ENCODE data around the gene ATF3.

The ATF3 gene

DNA sequence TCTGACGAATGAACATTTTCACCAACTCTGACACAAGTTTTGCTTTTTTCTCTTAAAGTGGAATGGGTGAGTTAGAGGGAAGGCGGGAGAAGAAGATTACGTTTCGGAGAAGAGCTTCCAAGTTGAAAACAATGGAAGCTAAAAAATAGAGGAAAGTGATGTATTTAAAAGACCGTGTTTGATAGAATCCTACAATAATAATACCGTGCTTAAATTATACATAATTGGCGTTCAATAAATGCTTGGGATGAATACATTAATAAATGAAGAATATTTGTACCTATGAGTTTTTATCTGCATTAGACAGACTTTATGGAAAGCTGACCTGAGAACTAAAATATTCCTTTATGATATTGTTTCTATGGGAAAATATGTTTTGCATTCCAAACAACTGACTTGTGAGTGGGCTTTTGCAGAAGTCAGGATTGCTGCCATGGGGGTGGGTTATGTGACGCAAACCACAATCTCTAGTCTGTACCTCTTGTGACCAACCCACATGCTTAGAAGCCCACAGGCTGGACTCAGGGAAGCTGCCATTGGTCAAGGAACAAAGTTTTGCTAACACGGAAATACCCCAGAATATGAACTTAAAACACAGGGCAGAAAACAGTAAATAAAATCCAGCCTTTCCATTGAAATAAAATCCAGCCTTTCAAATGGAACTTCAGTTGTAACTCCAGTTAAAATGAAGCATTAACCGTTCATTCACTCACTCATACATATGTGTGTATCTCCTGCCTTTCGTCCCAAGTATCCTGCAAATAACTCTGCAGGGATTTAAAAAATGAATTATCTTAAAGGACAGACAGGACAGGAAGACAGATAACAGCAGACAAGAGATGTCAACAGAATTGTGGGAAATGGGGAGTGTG is 21.3 kb upstream of the ATF3 start:
- DNase-seq: no peak

DNA sequence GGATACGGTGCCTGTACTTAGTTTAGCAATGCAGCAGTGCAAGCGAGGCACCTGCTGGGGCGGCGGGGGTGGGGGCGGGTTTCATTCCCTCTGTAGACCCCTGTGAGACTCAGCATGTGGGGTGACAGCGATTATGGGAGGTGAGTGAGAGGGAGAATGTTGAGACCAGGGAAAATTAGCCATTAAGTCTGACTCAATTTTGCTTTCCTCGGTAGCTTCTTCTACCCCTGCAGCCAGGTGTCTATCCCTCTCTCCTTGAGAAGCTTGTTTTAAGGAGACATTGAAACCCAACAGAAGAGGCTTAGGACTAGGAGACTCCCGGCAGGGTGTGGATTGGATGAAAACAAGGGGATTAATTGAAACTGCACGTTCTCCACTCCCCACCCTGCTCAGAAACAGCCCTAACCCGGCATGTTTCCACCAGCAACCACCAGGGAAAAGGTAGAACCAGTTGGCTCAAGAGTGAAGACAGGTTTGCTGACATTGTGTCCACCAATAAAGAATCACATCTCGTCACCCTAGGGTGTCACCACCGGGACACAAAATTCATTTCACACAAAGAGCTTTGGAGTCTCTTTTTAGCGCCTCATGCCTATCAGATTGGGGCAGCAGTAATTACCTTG is 20.6 kb upstream of the ATF3 start:
- DNase-seq: no peak

DNA sequence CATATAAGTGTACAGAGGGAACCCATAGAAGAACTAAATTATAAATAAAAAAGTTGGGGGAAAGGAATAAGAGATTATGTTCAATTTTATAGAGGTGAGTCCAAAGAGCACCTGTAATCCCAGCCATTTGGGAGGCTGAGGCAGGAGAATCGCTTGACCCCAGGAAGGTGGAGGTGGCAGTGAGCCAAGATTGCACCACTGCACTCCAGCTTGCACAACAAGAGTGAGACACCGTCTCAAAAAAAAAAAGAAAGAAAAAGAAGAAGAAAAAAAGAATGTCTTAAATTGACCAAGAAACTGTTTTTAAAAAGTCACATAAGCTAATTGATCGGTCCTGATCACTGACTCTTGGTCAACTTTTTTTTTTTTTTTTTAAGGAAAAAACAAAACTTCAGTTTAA is 19.1 kb upstream of the ATF3 start:
- DNase-seq: no peak

DNA sequence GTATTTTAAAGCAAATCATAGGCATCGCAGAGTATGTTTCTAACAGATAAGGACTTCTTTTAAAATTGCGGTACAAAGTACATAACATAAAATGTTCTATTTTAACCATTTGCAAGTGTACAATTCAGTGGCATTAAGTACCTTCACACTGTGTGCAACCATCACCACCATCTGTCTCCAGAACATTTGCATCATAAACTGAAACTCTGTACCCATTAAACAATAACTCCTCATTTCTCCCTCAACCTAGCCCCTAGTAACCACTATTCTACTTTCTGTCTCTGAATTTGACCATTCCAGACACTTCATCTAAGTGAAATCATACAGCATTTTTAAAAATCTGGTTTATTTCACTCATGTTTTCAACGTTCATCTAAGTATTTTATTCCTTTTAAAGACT is 16.6 kb upstream of the ATF3 start:
- no peak for DNase-seq

DNA sequence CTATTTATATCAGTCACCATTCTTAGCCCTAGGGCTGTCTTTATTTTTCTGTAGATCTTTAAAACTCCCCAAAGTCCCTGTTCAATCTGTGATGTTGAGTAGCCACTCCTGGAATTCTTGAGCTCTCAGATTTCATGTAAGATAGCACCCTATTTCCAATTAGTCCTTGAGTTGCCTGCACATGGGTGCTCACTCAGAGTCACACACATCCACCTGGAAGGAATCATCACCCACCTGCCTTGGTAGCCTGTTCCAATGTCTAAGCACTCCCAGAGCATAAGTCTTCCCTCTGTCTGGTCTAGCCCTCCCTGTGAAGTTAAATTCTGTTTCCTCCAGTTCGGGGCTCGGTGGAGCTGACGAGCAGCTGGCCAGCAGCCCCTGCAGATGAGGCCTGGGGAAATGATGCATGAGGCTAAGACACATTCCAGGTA is 14.7 kb upstream of the ATF3 start:
- DNase-seq: no peak

DNA sequence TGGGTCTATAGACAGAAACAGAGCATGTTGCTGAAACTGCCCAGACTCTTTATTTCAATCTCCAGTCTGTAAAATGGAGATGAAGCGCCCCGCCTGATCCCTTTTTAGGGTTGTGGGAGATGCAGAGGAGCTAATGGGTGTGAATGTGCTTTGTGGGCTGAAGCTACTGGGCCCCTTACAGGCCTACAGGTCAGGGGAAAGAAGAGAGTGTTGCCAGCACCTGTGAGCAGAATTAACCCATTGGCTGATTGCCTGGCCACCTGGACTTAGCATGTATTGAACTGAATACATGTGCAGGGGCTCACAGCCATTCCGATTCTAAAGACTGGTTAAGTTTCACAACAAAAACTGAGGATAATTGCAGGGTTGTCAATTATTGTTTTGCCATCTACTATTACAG is 13.9 kb upstream of the ATF3 start:
- no peak for DNase-seq

DNA sequence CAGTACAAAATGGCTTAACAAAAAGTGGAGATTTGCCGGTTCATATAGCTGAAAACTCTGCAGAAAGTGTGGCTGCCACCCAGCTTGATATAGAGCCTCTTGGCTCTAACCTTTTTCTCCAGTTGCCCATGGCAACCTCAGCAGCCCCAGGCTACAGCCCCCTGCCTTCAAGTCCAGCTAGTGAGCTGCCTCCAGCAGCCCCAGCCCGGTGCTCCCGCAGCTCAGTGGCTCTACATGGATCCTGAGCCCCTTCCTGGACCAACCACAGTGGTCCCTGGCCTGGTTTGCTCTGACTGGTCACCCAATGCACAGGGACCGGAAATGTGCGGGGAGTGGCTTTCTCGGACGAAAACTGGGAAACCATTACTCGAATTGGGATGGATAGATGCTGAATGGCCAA is 13.3 kb upstream of the ATF3 start:
- no peak for DNase-seq

DNA sequence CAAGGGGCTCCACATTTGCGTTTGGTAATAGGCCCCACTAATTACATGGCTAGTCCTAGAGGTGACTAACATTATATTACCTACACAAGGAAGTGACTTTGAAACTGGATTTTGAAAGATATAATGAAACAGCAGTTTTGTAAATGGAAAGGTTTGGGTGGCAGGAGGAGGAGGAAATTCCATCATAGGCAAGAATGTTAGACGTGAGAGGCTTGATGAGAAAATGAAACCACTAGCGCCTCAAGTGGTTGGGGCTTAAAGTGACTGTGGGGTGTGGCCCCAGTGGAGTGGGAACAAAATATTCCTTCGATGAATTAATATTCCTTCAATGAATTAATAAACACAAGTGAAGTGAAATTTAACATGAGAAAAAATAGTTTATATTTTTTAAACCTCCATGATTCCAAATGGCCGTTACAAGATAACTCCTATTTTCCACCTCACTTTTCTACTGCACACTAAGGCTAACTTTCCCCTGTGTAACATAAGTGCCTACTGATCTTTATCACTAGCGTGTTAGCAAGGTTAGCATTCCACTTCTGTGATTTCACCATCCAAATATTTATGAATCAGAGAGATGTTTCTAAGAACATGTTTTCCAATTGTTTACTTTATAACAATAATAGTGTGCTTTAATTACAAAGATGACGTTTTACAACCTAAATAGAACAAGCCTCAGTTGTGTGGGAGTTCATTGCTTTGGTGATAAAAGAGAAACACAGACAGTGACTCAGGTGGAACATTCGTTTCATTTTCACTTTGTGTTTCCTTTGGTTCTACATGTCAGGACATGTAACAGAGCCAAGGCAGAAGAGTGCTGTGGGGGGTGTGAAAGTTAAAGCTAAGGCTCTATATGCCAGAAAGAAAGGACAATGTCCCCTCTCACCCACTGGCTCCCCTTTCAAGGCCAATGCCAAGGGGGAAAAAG is 12.5 kb upstream of the ATF3 start:
- DNase-seq: no peak

DNA sequence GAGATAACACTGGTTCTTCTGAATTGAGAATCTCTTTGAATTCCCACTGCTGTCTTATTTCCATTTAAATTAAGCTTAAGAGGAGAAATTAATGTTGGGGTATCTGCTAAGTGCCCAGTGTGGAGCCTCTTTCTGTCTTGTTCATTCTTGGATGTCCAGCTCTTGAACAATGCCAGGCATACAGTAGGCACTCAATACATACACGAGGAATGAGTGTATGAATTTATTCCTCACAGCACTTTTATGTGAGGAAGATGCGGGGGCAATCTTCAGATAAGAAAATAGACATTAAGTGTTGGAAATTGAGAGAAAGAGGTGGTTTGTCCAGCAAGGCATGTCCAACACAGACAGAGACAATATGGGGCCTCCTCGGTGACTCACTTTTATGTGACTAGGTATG is 11.8 kb upstream of the ATF3 start:
- DNase-seq: no peak

DNA sequence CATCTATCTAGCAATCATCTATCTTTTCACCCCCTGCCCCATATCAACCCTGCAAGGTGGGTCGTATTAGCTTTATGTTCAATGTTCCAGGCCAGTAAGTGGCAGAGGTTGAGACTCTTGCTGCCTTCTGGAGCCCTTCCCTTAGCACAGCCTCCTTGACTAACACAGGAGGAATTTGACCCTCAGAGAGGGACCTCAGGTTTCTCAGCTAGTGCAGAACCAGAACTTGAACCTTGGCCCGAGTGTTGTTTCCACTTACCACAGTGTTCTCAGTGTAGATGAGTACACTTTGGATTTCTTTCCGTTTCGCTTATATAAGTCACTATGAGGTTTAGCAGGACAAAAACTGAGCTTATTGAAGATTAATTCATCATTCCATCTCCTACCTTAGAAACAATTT is 11.1 kb upstream of the ATF3 start:
- DNase-seq: no peak

DNA sequence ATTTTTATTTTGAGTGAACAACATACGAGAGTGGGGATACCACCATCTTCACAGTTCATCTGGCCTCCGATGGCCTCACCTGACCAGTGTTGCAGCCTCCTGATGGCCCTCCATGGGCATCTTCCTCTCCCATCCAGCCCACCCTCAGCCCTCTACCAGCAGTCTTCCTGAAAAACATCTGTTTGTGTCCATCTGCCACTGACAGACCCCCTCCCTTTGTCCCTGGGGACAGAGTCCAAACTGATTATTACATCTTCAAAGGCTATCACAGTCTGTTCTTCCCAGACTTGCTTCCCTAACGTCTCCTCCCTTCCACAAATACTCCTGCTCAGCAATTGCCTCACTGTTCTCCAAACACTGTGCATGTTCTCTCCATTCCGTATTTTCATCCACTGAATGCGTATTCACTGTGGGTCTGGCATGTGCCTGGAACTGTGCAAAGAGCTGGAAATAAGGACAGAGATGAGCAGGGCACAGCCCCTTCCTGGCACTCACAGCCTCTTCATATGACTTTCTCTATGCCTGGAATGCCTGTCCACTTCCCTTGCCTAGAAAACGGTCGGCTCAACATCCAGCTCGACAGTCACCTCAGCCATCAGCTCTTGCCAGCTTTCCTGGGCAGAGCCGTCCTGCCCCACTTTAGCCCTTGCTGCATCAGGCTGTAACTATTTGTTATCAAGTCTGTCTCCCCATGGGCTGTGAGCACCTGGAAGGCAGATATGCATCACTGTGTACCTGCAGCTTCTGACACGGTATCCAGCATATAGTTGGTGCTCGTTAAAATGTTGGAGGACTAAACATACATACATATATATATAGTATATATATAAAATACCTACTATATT is 8.3 kb upstream of the ATF3 start:
- DNase-seq: no peak

DNA sequence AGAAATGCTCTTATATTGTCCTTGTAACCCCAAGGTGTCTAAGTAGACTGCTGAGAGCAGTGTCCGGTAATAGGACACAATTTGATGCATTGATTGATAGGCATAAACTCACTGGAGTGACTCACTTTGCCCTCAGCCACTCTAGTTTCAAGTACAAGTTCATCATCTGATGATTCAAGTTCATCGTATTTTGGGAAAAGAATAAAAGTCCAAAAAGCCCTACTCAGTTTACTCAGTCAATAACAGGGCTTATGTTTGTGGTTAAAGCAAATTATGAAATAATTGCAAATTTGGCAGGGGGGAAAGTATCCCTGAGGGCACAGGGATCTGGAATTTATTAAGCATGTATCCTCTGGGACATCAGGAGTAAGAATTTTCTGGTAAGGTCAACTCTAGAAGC is 7.6 kb upstream of the ATF3 start:
- DNase-seq: no peak

DNA sequence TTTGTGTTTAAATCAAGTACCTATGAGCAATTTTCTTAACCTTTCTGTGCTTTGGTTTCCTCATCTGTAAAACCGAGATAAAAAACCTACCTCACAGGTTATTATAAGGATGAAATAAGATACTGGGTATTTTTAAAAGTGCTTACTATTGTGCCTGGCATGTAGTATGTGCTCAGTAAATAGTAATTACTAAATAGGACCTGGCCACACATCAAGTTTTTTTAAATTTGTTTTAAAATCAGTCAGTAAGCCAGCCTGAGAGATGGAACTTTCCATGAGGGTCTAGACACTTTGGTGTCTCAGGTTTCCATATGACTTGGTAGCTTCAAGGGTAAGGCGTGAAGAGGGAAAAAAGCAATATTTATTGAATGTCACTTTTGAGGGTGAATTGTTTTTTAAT is 7.0 kb upstream of the ATF3 start:
- DNase-seq: no peak

DNA sequence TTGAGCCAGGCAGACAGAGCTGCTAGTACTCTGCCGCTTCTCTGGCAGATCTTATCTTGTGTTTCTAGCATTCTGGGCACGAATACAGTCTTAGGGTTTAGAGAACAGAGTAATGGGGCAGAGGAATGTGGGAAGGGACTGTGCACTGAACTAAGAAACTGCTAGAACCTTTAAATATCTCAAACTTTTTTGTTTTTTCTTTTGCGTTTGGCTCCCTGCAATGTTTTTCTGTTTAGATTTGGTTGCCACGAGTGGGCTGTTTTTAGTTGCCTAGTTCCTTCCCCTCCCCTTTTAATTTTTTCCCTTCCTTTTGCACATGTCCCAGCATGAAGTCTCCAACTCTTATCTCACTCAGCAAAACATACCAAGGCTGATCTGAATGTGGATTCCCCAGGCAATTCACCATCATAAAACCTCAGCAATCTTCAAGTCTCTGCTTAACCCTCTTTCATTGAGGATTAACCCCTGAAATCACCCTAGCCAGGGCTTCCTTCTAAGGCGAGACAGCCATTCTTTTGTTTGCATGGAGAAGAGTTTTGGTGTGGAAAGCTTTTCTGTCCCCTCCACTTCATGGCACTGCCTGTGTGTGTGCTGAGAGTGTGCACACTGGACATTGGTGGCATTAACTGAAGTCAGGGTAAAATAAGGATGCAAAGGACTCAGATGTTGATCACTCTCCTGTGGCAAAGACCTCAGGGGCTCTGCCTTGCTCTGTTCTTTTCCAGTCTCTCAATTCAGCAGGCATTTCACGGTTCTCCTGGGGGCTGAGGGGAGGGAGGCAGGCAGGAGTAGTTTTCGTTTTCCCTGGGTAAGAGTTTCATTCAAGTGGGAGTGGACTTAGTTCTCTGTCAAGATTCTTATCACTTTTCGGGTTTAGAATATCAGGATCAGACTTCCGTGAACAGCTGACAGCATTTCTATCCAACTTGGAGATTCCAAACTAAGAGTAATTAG is 2.8 kb upstream of the ATF3 start:
- DNase-seq: no peak

DNA sequence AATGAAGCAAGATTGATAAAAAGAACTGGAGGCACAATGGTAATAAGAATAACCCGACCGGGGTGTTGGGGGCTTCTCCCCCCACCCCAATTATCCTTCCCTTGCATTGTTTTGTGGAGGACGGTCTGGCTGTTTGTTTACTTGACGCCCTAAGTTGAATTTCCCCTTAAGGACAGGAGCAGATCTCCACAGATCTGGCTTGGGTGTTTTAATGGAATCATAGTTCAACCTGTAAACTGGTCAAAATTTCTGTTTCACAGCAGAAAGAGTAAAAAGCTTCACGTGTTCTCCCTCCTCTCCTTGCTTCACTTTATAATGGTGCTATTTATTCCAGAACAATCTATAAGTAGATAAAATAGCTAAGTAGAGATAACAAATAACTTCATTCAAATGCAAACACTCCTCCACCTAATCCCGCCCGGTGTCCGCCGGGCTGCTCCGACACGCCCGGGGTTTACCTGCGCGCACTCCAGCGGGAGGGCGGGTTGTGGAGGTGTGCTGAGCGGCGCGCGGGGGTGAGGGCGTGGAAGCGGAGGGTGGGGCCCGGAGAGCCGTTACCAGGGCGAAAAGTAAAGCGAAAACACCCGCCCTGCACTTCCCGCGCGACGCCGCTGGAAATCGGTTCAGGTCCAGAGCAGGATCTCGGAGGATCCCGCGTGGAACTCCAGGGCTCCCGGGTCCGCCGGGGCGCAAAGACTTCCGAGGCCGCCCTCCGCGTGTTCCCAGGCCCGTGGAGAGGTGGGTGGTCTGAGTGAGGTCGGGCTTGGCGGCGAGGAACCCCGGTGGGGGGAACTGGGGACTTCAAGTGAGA is 2.0 kb upstream of the ATF3 start:
- no peak for DNase-seq

DNA sequence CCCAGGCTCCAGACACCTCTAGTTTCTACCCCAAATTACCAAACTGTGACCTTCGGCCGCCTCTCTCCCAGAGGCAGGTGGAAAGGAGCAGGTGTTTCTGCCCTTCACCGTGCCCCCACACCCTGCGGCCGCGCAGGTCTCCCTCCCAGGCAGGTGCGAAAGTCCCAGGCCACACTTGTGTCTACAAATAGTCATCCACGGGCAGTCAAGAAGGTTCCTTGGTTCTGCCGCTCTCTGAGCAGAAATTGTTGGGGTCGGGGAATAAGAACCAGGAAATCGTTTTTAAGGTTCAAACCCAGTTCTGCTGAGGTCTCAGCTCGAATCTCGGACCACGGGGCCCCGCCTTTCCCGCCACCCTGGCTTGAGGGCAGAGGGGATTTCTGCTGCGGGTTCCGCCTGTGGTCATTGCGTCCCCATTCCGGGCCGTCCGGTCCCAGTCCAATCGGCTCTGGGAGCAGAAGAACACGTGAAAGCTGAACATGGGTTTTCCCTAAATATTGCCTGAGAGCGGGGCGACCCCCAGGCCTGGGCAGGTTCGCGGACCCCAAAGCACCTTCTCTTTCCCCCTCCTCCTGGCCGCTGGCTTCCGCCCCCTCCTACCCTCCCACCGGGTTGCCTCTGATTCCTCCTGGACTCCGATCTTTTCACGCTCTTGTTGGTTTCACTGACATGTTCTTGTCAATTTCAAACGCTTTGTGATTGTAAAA is 1.2 kb upstream of the ATF3 start:
- DNase-seq: no peak

DNA sequence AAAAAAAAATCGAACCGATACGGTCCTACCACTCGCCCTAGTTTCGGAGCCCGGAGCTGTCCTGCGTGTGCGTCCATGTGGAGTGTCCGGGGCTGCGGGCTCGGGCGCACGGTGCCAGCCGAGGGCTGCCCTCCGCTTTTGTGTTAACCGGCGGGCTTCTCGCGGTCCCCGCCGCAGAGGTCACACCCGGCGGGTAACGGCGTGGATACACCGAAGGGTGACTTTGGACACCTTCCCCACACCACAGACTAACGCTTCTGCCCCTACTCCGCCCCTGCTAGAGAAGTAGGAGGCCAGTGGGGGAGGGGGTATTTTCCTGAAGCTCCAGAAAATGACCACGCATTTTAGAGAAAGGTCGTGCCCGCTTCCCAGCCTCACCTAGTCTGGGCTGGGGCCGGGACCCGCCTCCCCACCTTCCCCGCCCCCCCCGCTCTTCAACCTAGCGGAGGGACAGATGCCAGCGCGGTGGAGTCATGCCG is 609 bp upstream of the ATF3 start:
- DNase-seq: no peak

DNA sequence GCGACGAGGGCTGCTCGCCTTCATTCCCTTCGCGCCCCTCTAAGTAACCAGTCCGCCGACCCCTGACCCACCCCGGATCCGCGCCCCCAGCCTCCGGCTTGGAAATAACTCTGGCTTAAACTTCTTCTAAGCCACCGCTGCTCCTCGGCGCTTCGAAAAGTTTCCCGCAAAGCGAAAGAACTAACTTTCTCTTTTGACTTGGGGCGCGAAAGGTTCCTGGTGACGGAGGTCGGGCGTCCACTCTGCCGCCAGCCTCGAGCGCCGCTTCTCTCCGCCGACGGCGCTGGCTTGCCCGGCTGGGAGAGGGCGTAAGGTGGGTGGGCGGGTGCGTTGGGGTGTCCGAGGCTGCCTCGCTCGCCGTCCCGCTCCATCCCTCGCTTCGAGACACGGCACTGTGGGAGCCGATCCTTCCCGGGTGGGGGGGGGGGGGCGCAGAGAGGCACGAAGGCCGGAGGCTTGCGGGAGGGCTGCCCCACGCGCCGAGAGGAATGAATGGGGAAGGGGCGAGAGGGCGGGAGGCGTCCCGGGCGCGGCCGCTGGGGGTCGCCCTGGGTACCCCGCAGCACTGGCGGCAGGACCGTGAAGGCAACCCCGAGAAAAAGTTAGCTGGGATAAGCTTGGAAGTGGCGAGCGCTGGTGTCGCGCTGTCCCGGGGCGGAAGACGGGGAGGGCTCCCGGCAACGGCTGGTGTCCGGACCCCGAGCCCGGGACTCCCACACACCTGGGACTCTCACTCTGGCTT is 569 bp downstream of the ATF3 start:
- DNase-seq: peak in 1 of 2 donors; percentile 40
